Stimulated activated CD8-positive, alpha-beta memory T cell treated with anti-CD3 and anti-CD28 coated beads, Interleukin-7, amount 100 ng/mL, for 4 hours (primary cell): ENCODE data around the gene SCD5.

Source experiments
- DNase-seq, 2 donors: peaks; one replicate each; pipeline ENCODE4 v3.0.0-alpha.2; 2020; ENCODE audit warnings: low read depth in 2 of 2

The SCD5 gene

GRCh38 chr4:82630079-82630478, 168.5 kb downstream of the SCD5 start:
- no peak for DNase-seq

GRCh38 chr4:82629238-82630000, 169.2 kb downstream of the SCD5 start:
- DNase-seq: no peak

- no peak for DNase-seq
These were observed 172.2 kb downstream of the SCD5 start for GRCh38 chr4:82626251-82626868.

- no peak for DNase-seq
These were observed 173.8 kb downstream of the SCD5 start for GRCh38 chr4:82624819-82625218.

- no peak for DNase-seq
These were observed 175.4 kb downstream of the SCD5 start for GRCh38 chr4:82623121-82623683.

- DNase-seq: no peak
These were observed 177.3 kb downstream of the SCD5 start for GRCh38 chr4:82621251-82621650.

- DNase-seq: no peak
These were observed 178.4 kb downstream of the SCD5 start for GRCh38 chr4:82620126-82620735.

GRCh38 chr4:82618103-82618720, 180.4 kb downstream of the SCD5 start:
- no peak for DNase-seq

- DNase-seq: no peak
These were observed 183.7 kb downstream of the SCD5 start for GRCh38 chr4:82614838-82615449.

GRCh38 chr4:82613121-82613520, 185.5 kb downstream of the SCD5 start:
- no peak for DNase-seq

- DNase-seq: no peak
These were observed 186.6 kb downstream of the SCD5 start for GRCh38 chr4:82611982-82612381.

- DNase-seq: no peak
These were observed 187.1 kb downstream of the SCD5 start for GRCh38 chr4:82611527-82611926.

- no peak for DNase-seq
These were observed 188.6 kb downstream of the SCD5 start for GRCh38 chr4:82610041-82610440.

- DNase-seq: no peak
These were observed 192.0 kb downstream of the SCD5 start for GRCh38 chr4:82606622-82607021.

- DNase-seq: no peak
These were observed 194.1 kb downstream of the SCD5 start for GRCh38 chr4:82604522-82604921.

- DNase-seq: no peak
These were observed 197.2 kb downstream of the SCD5 start for GRCh38 chr4:82601242-82602015.

GRCh38 chr4:82599336-82599735, 199.3 kb downstream of the SCD5 start:
- no peak for DNase-seq

- DNase-seq: no peak
These were observed 204.1 kb downstream of the SCD5 start for GRCh38 chr4:82594456-82594855.

- no peak for DNase-seq
These were observed 205.2 kb downstream of the SCD5 start for GRCh38 chr4:82593411-82593810.

GRCh38 chr4:82592639-82593038, 206.0 kb downstream of the SCD5 start:
- DNase-seq: no peak

- no peak for DNase-seq
These were observed 207.0 kb downstream of the SCD5 start for GRCh38 chr4:82591592-82591991.
